ENCODE results near the gene COPS8. TPM values are rescaled to one million over a fixed set of nuclear protein-coding genes. Genes with fewer than 3 reads are reported as not detected.

The COPS8 gene
- total and polyA plus RNA-seq, 2 of the 8 experiments (the other 6 are each of a cell fraction or from before 2014, with no cell fraction given), result 59.3 to 67.5 TPM

- TF ChIP-seq SIN3A (conservative IDR thresholded peaks at IDR 0.05 in 1 of 2, IDR thresholded peaks at IDR 0.05 in 1 of 2; ENCODE audit: low read depth in 1 of 2, low read length in 2 of 2), result no peak
Measured at GRCh38 chr2:237099804-237100203, 14.1 kb downstream of the COPS8 start (continued).

All from H1 (cell line).